ENCODE data around the gene PLPP2.

PLPP2 gene

GRCh38 chr19:305240-306150 lies 14.3 kb upstream of the PLPP2 start:
- H3K36me3 ChIP-seq (ENCODE audit: insufficient read depth, low read length) = no peaks in the 10 kb centered on the region; the same call in 1 of the 2 replicates
- no peaks in the 10 kb centered on the region for H3F3A ChIP-seq (ENCODE audit: insufficient read depth, low read length)
- H3K79me2 ChIP-seq (ENCODE audit: insufficient read depth, low read length) = no peaks in the 10 kb centered on the region
- no peak for TF ChIP-seq CTCF (IDR thresholded peaks at IDR 0.05; ENCODE audit: low read length)
- no peak for TF ChIP-seq EZH2 (IDR thresholded peaks at IDR 0.05; ENCODE audit: borderline replicate concordance, low read length)
- H3K4me3 ChIP-seq (ENCODE audit: low read depth, low read length, poor library complexity, severe bottlenecking) = no peak overlapping the region
- H3K27ac ChIP-seq (ENCODE audit: low read depth, low read length, poor library complexity, severe bottlenecking) = no peak overlapping the region
- H3K9ac ChIP-seq (ENCODE audit: low read length) = no peak overlapping the region
- H4K20me1 ChIP-seq (ENCODE audit: insufficient read depth, low read length) = no peaks in the 10 kb centered on the region
- peaks cover 6% of the 10 kb centered on the region for H3K4me1 ChIP-seq (ENCODE audit: insufficient read depth, low read length, severe bottlenecking)
- H3K9me3 ChIP-seq (ENCODE audit: low read length) = no peaks in the 10 kb centered on the region
- H3K27me3 ChIP-seq (ENCODE audit: insufficient read depth, low read length) = no peaks in the 10 kb centered on the region
- no peaks in the 10 kb centered on the region for H3K9me2 ChIP-seq (ENCODE audit: low read depth, low read length)
- no peak overlapping the region for H3K4me2 ChIP-seq (ENCODE audit: low read length)
- no peak overlapping the region for H2AFZ ChIP-seq (ENCODE audit: low read length)

DNA sequence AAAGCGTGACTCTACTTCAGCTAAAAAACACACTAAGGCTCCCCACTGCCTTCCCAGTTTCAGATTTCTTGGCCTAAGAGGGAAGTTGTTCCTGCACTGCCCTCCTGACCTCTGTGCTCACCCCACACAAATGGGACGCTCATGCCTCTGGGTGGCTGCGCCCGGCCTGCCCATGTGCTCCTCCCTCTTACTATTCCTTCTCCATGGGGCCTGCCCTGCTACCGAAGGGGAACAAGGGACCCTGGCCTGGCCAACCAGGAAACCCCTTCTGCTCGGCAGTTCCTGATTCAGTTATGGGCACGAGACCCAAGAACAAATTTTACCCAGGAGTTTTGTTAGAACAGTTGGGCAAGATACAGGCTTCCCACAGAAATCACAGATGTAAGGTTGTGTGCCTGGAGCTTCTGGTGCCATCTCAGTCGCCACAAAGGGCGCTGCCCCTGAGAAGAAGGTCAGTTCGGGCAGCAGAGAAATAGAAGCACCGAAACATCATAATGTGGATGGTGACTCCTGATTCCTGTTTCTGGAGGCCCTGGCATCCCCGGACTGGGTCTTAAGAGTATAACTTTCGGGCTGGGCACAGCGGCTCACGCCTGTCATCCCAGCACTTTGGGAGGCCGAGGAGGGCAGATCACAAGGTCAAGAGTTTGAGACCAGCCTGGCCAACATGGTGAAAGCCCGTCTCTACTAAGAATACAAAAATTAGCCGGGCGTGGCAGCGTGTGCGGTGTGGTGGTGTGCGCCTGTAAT lies 5.4 kb upstream of the PLPP2 start:
- Histone ChIP-seq H4K20me1 (ENCODE audit: insufficient read depth, low read length) (no peaks in the 10 kb centered on the region), H3K27ac (ENCODE audit: low read depth, low read length, poor library complexity, severe bottlenecking) (no peak overlapping the region), H3F3A (ENCODE audit: insufficient read depth, low read length) (no peaks in the 10 kb centered on the region), H3K4me3 (ENCODE audit: low read depth, low read length, poor library complexity, severe bottlenecking) (no peak overlapping the region), H2AFZ (ENCODE audit: low read length) (no peak overlapping the region), H3K36me3 (ENCODE audit: insufficient read depth, low read length) (no peaks in the 10 kb centered on the region), H3K9me2 (ENCODE audit: low read depth, low read length) (no peaks in the 10 kb centered on the region), H3K4me2 (ENCODE audit: low read length) (no peak overlapping the region), H3K79me2 (ENCODE audit: insufficient read depth, low read length) (no peaks in the 10 kb centered on the region), H3K27me3 (ENCODE audit: insufficient read depth, low read length) (no peaks in the 10 kb centered on the region), H3K4me1 (ENCODE audit: insufficient read depth, low read length, severe bottlenecking) (no peaks in the 10 kb centered on the region), H3K9me3 (ENCODE audit: low read length) (no peaks in the 10 kb centered on the region), H3K9ac (ENCODE audit: low read length) (no peak overlapping the region)
- TF ChIP-seq EZH2 (IDR thresholded peaks at IDR 0.05; ENCODE audit: borderline replicate concordance, low read length) (no peak), CTCF (IDR thresholded peaks at IDR 0.05; ENCODE audit: low read length) (no peak)

GRCh38 chr19:295687-296370 lies 4.6 kb upstream of the PLPP2 start:
- Histone ChIP-seq H3K4me3 (ENCODE audit: low read depth, low read length, poor library complexity, severe bottlenecking) (no peak overlapping the region), H3K9me2 (ENCODE audit: low read depth, low read length) (no peaks in the 10 kb centered on the region), H3K4me2 (ENCODE audit: low read length) (no peak overlapping the region), H2AFZ (ENCODE audit: low read length) (no peak overlapping the region), H3F3A (ENCODE audit: insufficient read depth, low read length) (no peaks in the 10 kb centered on the region), H3K27ac (ENCODE audit: low read depth, low read length, poor library complexity, severe bottlenecking) (no peak overlapping the region), H3K9ac (ENCODE audit: low read length) (no peak overlapping the region), H3K27me3 (ENCODE audit: insufficient read depth, low read length) (no peaks in the 10 kb centered on the region), H4K20me1 (ENCODE audit: insufficient read depth, low read length) (no peaks in the 10 kb centered on the region), H3K36me3 (ENCODE audit: insufficient read depth, low read length) (no peaks in the 10 kb centered on the region), H3K79me2 (ENCODE audit: insufficient read depth, low read length) (no peaks in the 10 kb centered on the region), H3K9me3 (ENCODE audit: low read length) (no peaks in the 10 kb centered on the region), H3K4me1 (ENCODE audit: insufficient read depth, low read length, severe bottlenecking) (no peaks in the 10 kb centered on the region)
- TF ChIP-seq CTCF (IDR thresholded peaks at IDR 0.05; ENCODE audit: low read length) (no peak), EZH2 (IDR thresholded peaks at IDR 0.05; ENCODE audit: borderline replicate concordance, low read length) (no peak)

Measured in OCI-LY1 (cell line).